ENCODE measurements around the gene PTPRN2. TPM values are rescaled to one million over a fixed set of nuclear protein-coding genes. Genes with fewer than 3 reads are reported as not detected.

PTPRN2 gene
- total and polyA plus RNA-seq, 2 of the 13 experiments (the other 11 are each of a cell fraction or from before 2014, with no cell fraction given), result 2.5 to 24.2 TPM

DNA sequence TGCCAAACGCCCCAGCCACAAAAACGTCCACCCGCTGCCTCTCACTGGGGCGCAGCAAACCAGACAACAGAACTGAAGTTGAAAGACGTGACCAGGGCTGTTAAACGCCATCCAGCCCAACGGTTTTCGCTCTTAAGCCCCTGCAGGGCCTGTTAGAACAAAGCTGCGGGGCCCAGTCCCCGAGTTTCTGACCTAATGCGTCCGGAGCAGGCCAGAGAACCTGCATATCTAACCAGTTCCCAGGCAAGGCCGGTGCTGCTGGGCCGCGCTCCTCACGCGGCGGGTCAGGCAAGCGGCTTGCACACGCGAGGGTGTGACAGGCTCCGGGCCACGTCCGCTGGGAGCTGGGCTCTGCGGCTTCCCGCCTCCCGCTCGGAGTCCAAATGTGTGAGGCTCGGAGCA is 87.0 kb downstream of the PTPRN2 start (continued):
- no peak for TF ChIP-seq ZHX2 (IDR thresholded peaks at IDR 0.05; ENCODE audit: low read depth)
- TF ChIP-seq ZHX2 (CRISPR knock-in tag; IDR thresholded peaks at IDR 0.05; ENCODE audit: borderline replicate concordance), result no peak
- TF ChIP-seq, protein P1, sequence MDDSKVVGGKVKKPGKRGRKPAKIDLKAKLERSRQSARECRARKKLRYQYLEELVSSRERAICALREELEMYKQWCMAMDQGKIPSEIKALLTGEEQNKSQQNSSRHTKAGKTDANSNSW (CRISPR knock-in tag; IDR thresholded peaks at IDR 0.05; ENCODE audit: borderline replicate concordance), result no peak
- TF ChIP-seq SMARCE1 (IDR thresholded peaks at IDR 0.05; ENCODE audit: borderline replicate concordance), result no peak
- TF ChIP-seq GABPB1 (CRISPR knock-in tag; IDR thresholded peaks at IDR 0.05), result peak; percentile 34; the same call in 1 of the 2 replicates
- no peak for TF ChIP-seq NFKBIZ (CRISPR knock-in tag; IDR thresholded peaks at IDR 0.05)
- TF ChIP-seq, protein P2, sequence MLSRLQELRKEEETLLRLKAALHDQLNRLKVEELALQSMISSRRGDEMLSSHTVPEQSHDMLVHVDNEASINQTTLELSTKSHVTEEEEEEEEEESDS (CRISPR knock-in tag; IDR thresholded peaks at IDR 0.05; ENCODE audit: borderline replicate concordance), result no peak
- TF ChIP-seq ZFX (CRISPR knock-in tag; IDR thresholded peaks at IDR 0.05; ENCODE audit: low read depth), result 0 out of 2 replicates have a peak, but pooled peaks have one; percentile 42
- no peak for TF ChIP-seq FOXM1 (CRISPR knock-in tag; IDR thresholded peaks at IDR 0.05)
- no peak for TF ChIP-seq CEBPB (IDR thresholded peaks at IDR 0.05; ENCODE audit: borderline replicate concordance, low read depth, low read length)
- TF ChIP-seq ZBTB38 (CRISPR knock-in tag; IDR thresholded peaks at IDR 0.05), result peak; percentile 96
- no peak for TF ChIP-seq FOXO1 (CRISPR knock-in tag; IDR thresholded peaks at IDR 0.05)
- TF ChIP-seq ZNF605 (CRISPR knock-in tag; IDR thresholded peaks at IDR 0.05), result no peak
- no peak for TF ChIP-seq SMARCC2 (IDR thresholded peaks at IDR 0.05)
- TF ChIP-seq FOSL2 (CRISPR knock-in tag; IDR thresholded peaks at IDR 0.05), result no peak
- TF ChIP-seq, protein P3, sequence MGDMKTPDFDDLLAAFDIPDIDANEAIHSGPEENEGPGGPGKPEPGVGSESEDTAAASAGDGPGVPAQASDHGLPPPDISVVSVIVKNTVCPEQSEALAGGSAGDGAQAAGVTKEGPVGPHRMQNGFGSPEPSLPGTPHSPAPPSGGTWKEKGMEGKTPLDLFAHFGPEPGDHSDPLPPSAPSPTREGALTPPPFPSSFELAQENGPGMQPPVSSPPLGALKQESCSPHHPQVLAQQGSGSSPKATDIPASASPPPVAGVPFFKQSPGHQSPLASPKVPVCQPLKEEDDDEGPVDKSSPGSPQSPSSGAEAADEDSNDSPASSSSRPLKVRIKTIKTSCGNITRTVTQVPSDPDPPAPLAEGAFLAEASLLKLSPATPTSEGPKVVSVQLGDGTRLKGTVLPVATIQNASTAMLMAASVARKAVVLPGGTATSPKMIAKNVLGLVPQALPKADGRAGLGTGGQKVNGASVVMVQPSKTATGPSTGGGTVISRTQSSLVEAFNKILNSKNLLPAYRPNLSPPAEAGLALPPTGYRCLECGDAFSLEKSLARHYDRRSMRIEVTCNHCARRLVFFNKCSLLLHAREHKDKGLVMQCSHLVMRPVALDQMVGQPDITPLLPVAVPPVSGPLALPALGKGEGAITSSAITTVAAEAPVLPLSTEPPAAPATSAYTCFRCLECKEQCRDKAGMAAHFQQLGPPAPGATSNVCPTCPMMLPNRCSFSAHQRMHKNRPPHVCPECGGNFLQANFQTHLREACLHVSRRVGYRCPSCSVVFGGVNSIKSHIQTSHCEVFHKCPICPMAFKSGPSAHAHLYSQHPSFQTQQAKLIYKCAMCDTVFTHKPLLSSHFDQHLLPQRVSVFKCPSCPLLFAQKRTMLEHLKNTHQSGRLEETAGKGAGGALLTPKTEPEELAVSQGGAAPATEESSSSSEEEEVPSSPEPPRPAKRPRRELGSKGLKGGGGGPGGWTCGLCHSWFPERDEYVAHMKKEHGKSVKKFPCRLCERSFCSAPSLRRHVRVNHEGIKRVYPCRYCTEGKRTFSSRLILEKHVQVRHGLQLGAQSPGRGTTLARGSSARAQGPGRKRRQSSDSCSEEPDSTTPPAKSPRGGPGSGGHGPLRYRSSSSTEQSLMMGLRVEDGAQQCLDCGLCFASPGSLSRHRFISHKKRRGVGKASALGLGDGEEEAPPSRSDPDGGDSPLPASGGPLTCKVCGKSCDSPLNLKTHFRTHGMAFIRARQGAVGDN (CRISPR knock-in tag; IDR thresholded peaks at IDR 0.05), result peak; percentile 76
- no peak for TF ChIP-seq ZNF761 (CRISPR knock-in tag; conservative IDR thresholded peaks at IDR 0.05)
- no peak for TF ChIP-seq ZSCAN9 (CRISPR knock-in tag; IDR thresholded peaks at IDR 0.05; ENCODE audit: borderline replicate concordance)
- no peak for TF ChIP-seq RBM22 (optimal IDR thresholded peaks at IDR 0.05; ENCODE audit: low read length)
- no peak for TF ChIP-seq FOXA3 (CRISPR knock-in tag; IDR thresholded peaks at IDR 0.05)
- no peak for TF ChIP-seq ZSCAN20 (CRISPR knock-in tag; IDR thresholded peaks at IDR 0.05; ENCODE audit: borderline replicate concordance)
